OCI-LY7 (cell line): ENCODE results near the gene MAP6. TPM values are rescaled to one million over a fixed set of nuclear protein-coding genes. Genes with fewer than 3 reads are reported as not detected.

Experiments
- BruUV-seq: library from RNA; stranded (reverse); fragments of 400-500 nt; replicated peaks from 2 replicates; lab custom pipeline; 2021; lab: Mats Ljungman, UMichigan
- CTCF ChIA-PET: fragments of 300-600 bp; sonication (Branson Sonifier 250); formaldehyde crosslinking; loops from one replicate; lab custom pipeline; 2022; ENCODE audit warnings: antibody characterized with exemption; ENCODE audit not compliant: unreplicated experiment; lab: Charles Lee
- POLR2A ChIA-PET: fragments of 300-600 bp; sonication (Branson Sonifier 250); formaldehyde crosslinking; loops from one replicate; lab custom pipeline; 2022; ENCODE audit warnings: antibody characterized with exemption; lab: Charles Lee
- DNase-seq: peaks from one replicate; pipeline ENCODE4 v3.0.0-alpha.2; 2015; ENCODE audit warnings: low spot score
- H2AFZ ChIP-seq: fragments of 200-600 bp; sonication (generic), shearing (Covaris generic); 2 replicates; pipeline ENCODE4 v1.6.1; 2014; ENCODE audit warnings: mild to moderate bottlenecking, antibody characterized with exemption, low read length, moderate library complexity
- H3K27ac ChIP-seq: fragments of 200-600 bp; sonication (generic); 2 replicates; pipeline ENCODE4 v1.5.1; 2014; ENCODE audit warnings: mixed run types, low read depth, mild to moderate bottlenecking, moderate library complexity, low read length, inconsistent platforms; ENCODE audit not compliant: poor library complexity, severe bottlenecking
- H3K36me3 ChIP-seq: fragments of 200-600 bp; sonication (generic); 2 replicates; pipeline ENCODE4 v1.6.1; 2014; ENCODE audit warnings: mild to moderate bottlenecking, antibody characterized with exemption, low read length, moderate library complexity, mixed read lengths; ENCODE audit not compliant: insufficient read depth
- H3K4me1 ChIP-seq: fragments of 200-600 bp; sonication (generic); 2 replicates; pipeline ENCODE4 v1.5.1; 2014; ENCODE audit warnings: mild to moderate bottlenecking, low read length; ENCODE audit not compliant: insufficient read depth, poor library complexity, severe bottlenecking
- H3K4me2 ChIP-seq: fragments of 200-600 bp; sonication (generic); 2 replicates; pipeline ENCODE4 v1.6.1; 2014; ENCODE audit warnings: mild to moderate bottlenecking, low read length
- H3K4me3 ChIP-seq: fragments of 200-600 bp; sonication (generic); 2 replicates; pipeline ENCODE4 v1.5.1; 2014; ENCODE audit warnings: mild to moderate bottlenecking, low read depth, low read length; ENCODE audit not compliant: poor library complexity, severe bottlenecking
- H3K79me2 ChIP-seq: fragments of 200-600 bp; sonication (generic); 2 replicates; pipeline ENCODE4 v1.6.1; 2016; ENCODE audit warnings: low read depth, mild to moderate bottlenecking, low read length, moderate library complexity, mixed read lengths; ENCODE audit not compliant: insufficient read depth
- H3K9me2 ChIP-seq: fragments of 200-600 bp; sonication (generic); 2 replicates; pipeline ENCODE4 v1.6.1; 2016; ENCODE audit warnings: mild to moderate bottlenecking, low read length, mixed read lengths; ENCODE audit not compliant: insufficient read depth
- H3K9me3 ChIP-seq: fragments of 200-600 bp; sonication (generic); 2 replicates; pipeline ENCODE4 v1.6.1; 2014; ENCODE audit warnings: mild to moderate bottlenecking, mixed run types, low read length, mixed read lengths
- H4K20me1 ChIP-seq: fragments of 200-600 bp; sonication (generic); 2 replicates; pipeline ENCODE4 v1.6.1; 2014; ENCODE audit warnings: mild to moderate bottlenecking, antibody characterized with exemption, low read length, moderate library complexity, mixed read lengths; ENCODE audit not compliant: insufficient read depth
- EZH2phosphoT487 ChIP-seq: fragments of 200-600 bp; sonication (generic); IDR thresholded peaks from 2 replicates; pipeline ENCODE4 v1.6.1; 2018; ENCODE audit warnings: low read depth, borderline replicate concordance, mild to moderate bottlenecking, mixed run types, antibody characterized with exemption, low read length, moderate library complexity, mixed read lengths
- intact Hi-C: fragments of 100-400 bp; cut with micrococcal nuclease; formaldehyde crosslinking; loops from one replicate; pipeline ENCODE4 v1.10.0; 2022; ENCODE audit not compliant: unreplicated experiment
- total RNA-seq, 2 experiments: library from RNA; depleted of rRNA in 1 of 2; stranded (reverse); fragments of >200 nt in 1 of 2; shearing (Covaris generic) in 1 of 2; gene quantifications; 2 replicates each; pipeline ENCODE4 v1.2.3, GENCODE V29; 2014 to 2022
- TF ChIP-seq, protein P1 (sequence below): fragments of 200-600 bp; sonication (generic); conservative IDR thresholded peaks from 2 replicates; pipeline ENCODE4 v1.5.1; 2014; ENCODE audit warnings: mild to moderate bottlenecking, antibody characterized with exemption, low read length, moderate library complexity, mixed read lengths

Gene MAP6
- total RNA-seq, 2 experiments from 2014 or later, result not detected

DNA sequence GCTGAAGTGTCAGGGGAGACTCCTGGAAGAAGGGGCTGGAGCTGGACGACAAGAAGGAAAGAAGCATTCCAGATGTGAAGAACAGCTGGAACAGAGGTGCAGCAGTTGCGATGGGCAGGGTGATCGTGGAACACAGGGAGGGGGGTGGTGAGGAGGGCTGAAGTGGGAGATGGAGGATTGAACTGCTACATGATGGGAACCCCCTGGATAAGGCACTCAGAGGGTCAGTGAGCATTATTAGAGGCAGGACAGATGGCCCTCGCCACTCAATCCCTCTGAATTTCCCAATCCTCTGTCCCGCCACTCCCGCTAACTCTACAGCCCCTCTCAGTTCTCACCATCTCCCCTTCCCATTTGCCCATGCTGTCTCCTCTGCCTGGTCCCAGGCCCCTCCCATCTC lies 92.8 kb downstream of the MAP6 start:
- Histone ChIP-seq H3K9me2 (no peaks in the 10 kb centered on the region), H3K4me3 (no peak overlapping the region), H3K27ac (no peak overlapping the region), H3K4me1 (no peaks in the 10 kb centered on the region), H4K20me1 (no peaks in the 10 kb centered on the region), H3K4me2 (no peak overlapping the region), H3K36me3 (no peaks in the 10 kb centered on the region), H3K9me3 (no peaks in the 10 kb centered on the region), H3K79me2 (no peaks in the 10 kb centered on the region), H2AFZ (no peak overlapping the region)
- intact Hi-C loops, result no loop called here
- TF ChIP-seq, protein P1, sequence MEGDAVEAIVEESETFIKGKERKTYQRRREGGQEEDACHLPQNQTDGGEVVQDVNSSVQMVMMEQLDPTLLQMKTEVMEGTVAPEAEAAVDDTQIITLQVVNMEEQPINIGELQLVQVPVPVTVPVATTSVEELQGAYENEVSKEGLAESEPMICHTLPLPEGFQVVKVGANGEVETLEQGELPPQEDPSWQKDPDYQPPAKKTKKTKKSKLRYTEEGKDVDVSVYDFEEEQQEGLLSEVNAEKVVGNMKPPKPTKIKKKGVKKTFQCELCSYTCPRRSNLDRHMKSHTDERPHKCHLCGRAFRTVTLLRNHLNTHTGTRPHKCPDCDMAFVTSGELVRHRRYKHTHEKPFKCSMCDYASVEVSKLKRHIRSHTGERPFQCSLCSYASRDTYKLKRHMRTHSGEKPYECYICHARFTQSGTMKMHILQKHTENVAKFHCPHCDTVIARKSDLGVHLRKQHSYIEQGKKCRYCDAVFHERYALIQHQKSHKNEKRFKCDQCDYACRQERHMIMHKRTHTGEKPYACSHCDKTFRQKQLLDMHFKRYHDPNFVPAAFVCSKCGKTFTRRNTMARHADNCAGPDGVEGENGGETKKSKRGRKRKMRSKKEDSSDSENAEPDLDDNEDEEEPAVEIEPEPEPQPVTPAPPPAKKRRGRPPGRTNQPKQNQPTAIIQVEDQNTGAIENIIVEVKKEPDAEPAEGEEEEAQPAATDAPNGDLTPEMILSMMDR, result no peak
- no peak for TF ChIP-seq EZH2phosphoT487
- no TSS peak for BruUV-seq
- ChIA-PET CTCF (no interaction called here), POLR2A (no interaction called here)
- no peak for DNase-seq

GRCh38 chr11:75574698-75575602 lies 93.9 kb downstream of the MAP6 start:
- DNase-seq, result no peak
- Histone ChIP-seq H3K4me2 (no peak overlapping the region), H3K27ac (no peak overlapping the region), H3K9me2 (no peaks in the 10 kb centered on the region), H3K4me3 (no peak overlapping the region), H3K79me2 (no peaks in the 10 kb centered on the region), H3K36me3 (no peaks in the 10 kb centered on the region), H4K20me1 (no peaks in the 10 kb centered on the region), H2AFZ (no peak overlapping the region), H3K4me1 (no peaks in the 10 kb centered on the region), H3K9me3 (no peaks in the 10 kb centered on the region)
- TF ChIP-seq, protein P1, result no peak
- TF ChIP-seq EZH2phosphoT487, result no peak
- no TSS peak for BruUV-seq
- POLR2A ChIA-PET, result no interaction called here
- CTCF ChIA-PET, result interaction anchor here (0.6 kb wide), 1 partner anchor 23 kb away, joined by 3 read pairs; no protein-coding TSS in a partner anchor
- intact Hi-C loops, result no loop called here

DNA sequence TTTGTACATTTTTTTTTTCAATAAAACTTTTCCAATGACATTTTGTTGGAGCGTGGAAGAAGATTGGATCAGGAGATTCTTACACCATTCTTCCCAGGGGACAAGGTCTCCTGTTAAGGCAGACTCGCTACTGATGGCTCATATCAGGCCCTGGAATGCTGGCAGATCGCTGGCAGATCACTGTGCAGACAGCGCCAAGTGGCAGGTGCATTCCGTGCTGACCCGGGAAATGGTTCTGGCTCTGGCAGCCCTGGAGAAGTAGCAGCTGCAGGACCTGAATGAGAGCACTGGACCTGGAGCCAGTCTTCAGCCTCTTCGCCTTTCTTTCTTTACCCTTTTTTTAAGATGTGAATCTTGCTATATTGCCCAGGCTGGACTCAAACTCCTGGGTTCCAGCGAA lies 96.1 kb downstream of the MAP6 start:
- Histone ChIP-seq H3K4me1 (no peaks in the 10 kb centered on the region), H3K27ac (no peak overlapping the region), H3K9me3 (no peaks in the 10 kb centered on the region), H3K4me2 (no peak overlapping the region), H3K9me2 (no peaks in the 10 kb centered on the region), H3K79me2 (no peaks in the 10 kb centered on the region), H4K20me1 (no peaks in the 10 kb centered on the region), H3K36me3 (no peaks in the 10 kb centered on the region), H2AFZ (no peak overlapping the region), H3K4me3 (no peak overlapping the region)
- no TSS peak for BruUV-seq
- intact Hi-C loops, result no loop called here
- no peak for DNase-seq
- ChIA-PET POLR2A (no interaction called here), CTCF (no interaction called here)
- TF ChIP-seq EZH2phosphoT487, result no peak
- TF ChIP-seq, protein P1, result no peak
